GF-D8 (cell line): Measurements from ENCODE around the gene PTTG1IP.

Experiments used
- DNase-seq: peaks from one replicate; lab custom pipeline; 2025; lab: John Stamatoyannopoulos, UW

PTTG1IP gene

GRCh38 chr21:44895859-44896258, 22.4 kb upstream of the PTTG1IP start:
- no peak for DNase-seq

GRCh38 chr21:44894687-44895302, 21.3 kb upstream of the PTTG1IP start:
- DNase-seq, result no peak

- no peak for DNase-seq
Observed at GRCh38 chr21:44893948-44894656, 20.6 kb upstream of the PTTG1IP start.

- DNase-seq, result no peak
Observed at GRCh38 chr21:44893278-44893556, 19.7 kb upstream of the PTTG1IP start.

- peak; percentile 26 for DNase-seq
Observed at GRCh38 chr21:44892536-44893277, 19.2 kb upstream of the PTTG1IP start.

GRCh38 chr21:44892095-44892494, 18.6 kb upstream of the PTTG1IP start:
- DNase-seq, result no peak

GRCh38 chr21:44891631-44892031, 18.1 kb upstream of the PTTG1IP start:
- no peak for DNase-seq

- DNase-seq, result no peak
Observed at GRCh38 chr21:44890961-44891541, 17.6 kb upstream of the PTTG1IP start.

GRCh38 chr21:44890338-44890931, 16.9 kb upstream of the PTTG1IP start:
- no peak for DNase-seq

- DNase-seq, result no peak
Observed at GRCh38 chr21:44889625-44890337, 16.3 kb upstream of the PTTG1IP start.

- DNase-seq, result no peak
Observed at GRCh38 chr21:44888581-44889550, 15.4 kb upstream of the PTTG1IP start.

- no peak for DNase-seq
Observed at GRCh38 chr21:44887807-44888580, 14.5 kb upstream of the PTTG1IP start.

- DNase-seq, result no peak
Observed at GRCh38 chr21:44887126-44887806, 13.8 kb upstream of the PTTG1IP start.

- no peak for DNase-seq
Observed at GRCh38 chr21:44886113-44887075, 12.9 kb upstream of the PTTG1IP start.

GRCh38 chr21:44885615-44886014, 12.1 kb upstream of the PTTG1IP start:
- DNase-seq, result no peak

- no peak for DNase-seq
Observed at GRCh38 chr21:44884097-44884496, 10.6 kb upstream of the PTTG1IP start.

- no peak for DNase-seq
Observed at GRCh38 chr21:44883250-44883649, 9.8 kb upstream of the PTTG1IP start.

GRCh38 chr21:44881198-44881872, 7.8 kb upstream of the PTTG1IP start:
- peak; percentile 51 for DNase-seq
